Measurements from ENCODE around the gene CAMK1D. TPM values are rescaled to one million over a fixed set of nuclear protein-coding genes. Genes with fewer than 3 reads are reported as not detected.

The CAMK1D gene
- total and polyA plus RNA-seq, 2 of the 8 experiments (the other 6 are each of a cell fraction or from before 2014, with no cell fraction given), result 3.5 to 10.6 TPM

DNA sequence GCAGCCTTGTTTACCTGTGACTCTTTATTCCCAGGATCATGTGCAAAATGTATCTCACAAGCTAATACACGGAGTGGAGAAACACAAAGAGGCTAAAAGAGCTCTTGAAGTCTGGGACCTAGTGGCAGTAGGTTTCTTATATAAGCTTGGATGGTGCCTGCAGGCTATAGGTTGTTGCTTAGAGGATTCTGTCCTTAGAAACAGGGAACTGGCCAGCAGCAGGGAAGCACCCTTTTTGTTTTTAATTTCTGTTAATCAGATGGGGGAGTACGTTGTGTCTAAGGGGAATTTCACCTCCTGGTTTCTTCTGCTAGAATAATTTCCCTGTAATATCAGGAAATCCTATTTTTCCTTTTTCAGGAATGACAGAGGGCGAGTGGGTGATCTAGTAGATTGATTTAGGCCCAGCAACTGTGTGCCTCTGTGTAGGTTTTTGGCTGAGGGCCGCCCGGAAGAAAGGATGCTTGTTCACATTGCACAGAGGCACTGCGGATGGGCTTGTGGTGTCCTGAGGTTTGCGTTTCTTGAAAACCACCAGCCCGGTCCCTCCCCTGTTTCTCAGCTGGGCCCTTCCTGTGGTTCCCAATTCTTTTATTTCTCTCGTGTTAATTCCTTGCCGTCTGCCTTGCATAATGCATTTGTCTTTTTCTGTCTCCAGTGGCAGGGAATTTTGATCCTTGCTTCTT is 158.0 kb downstream of the CAMK1D start:
- Histone ChIP-seq H4K91ac (replicated peaks; ENCODE audit: insufficient read length, low read length) (no peak overlapping the region), H3K4me1 (replicated peaks in 1 of 4; ENCODE audit: control insufficient read depth in 3 of 4, insufficient read depth in 4 of 4, low read length in 3 of 4) (no peaks in the 10 kb centered on the region), H3K14ac (ENCODE audit: insufficient read length) (no peak overlapping the region), H4K8ac (ENCODE audit: extremely low read depth, insufficient read depth, low read length) (no peak overlapping the region), H3K79me2 (ENCODE audit: control insufficient read depth in 1 of 2, insufficient read depth in 2 of 2, low read length in 2 of 2) (no peaks in the 10 kb centered on the region), H3K4me3 (ENCODE audit: extremely low read depth in 1 of 4, insufficient read depth in 2 of 4, low read depth in 3 of 4, low read length in 4 of 4) (no peak overlapping the region), H2BK12ac (ENCODE audit: low read depth, low read length) (no peak overlapping the region), H4K20me1 (replicated peaks in 1 of 2; ENCODE audit: control insufficient read depth in 1 of 2, insufficient read depth in 2 of 2, low read length in 2 of 2) (no peaks in the 10 kb centered on the region), H3K4ac (replicated peaks; ENCODE audit: insufficient read length, low read depth, low read length) (no peak overlapping the region), H3K9ac (replicated peaks in 1 of 4; ENCODE audit: extremely low read depth in 1 of 4, low read depth in 3 of 4, low read length in 3 of 4) (no peak overlapping the region), H3K79me1 (ENCODE audit: low read depth, low read length) (no peaks in the 10 kb centered on the region), H3K27me3 (replicated peaks in 1 of 4; ENCODE audit: control insufficient read depth in 3 of 4, extremely low read depth in 1 of 4, insufficient read depth in 3 of 4, low read length in 3 of 4) (no peaks in the 10 kb centered on the region), H3K9me3 (ENCODE audit: insufficient read depth in 2 of 2, low read depth in 1 of 2, low read length in 1 of 2) (no peaks in the 10 kb centered on the region), H2AFZ (ENCODE audit: low read length) (no peak overlapping the region), H2AK5ac (ENCODE audit: low read depth, low read length) (no peak overlapping the region), H2BK20ac (ENCODE audit: low read length) (no peak overlapping the region), H3K4me2 (ENCODE audit: insufficient read depth in 1 of 2, low read depth in 2 of 2, low read length in 2 of 2) (no peak overlapping the region), H2BK15ac (ENCODE audit: low read length) (no peak overlapping the region), H4K5ac (ENCODE audit: insufficient read length, low read depth, low read length) (no peak overlapping the region), H3K23me2 (ENCODE audit: low read depth, low read length) (no peaks in the 10 kb centered on the region), H3K18ac (ENCODE audit: extremely low read depth, low read length) (no peak overlapping the region), H3K27ac (ENCODE audit: low read depth, low read length) (no peak overlapping the region), H2BK120ac (replicated peaks; ENCODE audit: low read depth, low read length) (no peak overlapping the region), H3K23ac (ENCODE audit: insufficient read length) (no peak overlapping the region), H3K36me3 (ENCODE audit: control insufficient read depth in 2 of 4, insufficient read depth in 4 of 4, low read length in 3 of 4) (no peaks in the 10 kb centered on the region), H2BK5ac (ENCODE audit: low read depth, low read length) (no peak overlapping the region), H3K56ac (replicated peaks; ENCODE audit: insufficient read length, low read depth, low read length) (no peak overlapping the region)
- ChIA-PET POLR2A (ENCODE audit: partially characterized antibody) (interaction anchor here (1.5 kb wide), 1 partner anchor 23 kb away, joined by 3 read pairs; no protein-coding TSS in a partner anchor), CTCF (ENCODE audit: partially characterized antibody) (no interaction called here)
- FAIRE-seq (no peak), DNase-seq (ENCODE audit: low read depth in 1 of 2, low spot score in 2 of 2) (no peak)
- WGBS, 2 experiments (ENCODE audit: extremely low coverage in 1 of 2, insufficient coverage in 1 of 2, insufficient read length in 1 of 2, insufficient replicate concordance in 2 of 2, low coverage in 1 of 2, low lambda C conversion rate in 2 of 2, missing lambda C conversion rate in 1 of 2), result 82% methylated on average over 10 of the region's 10 CpGs; no CpG with 5 or more reads in 1 of the 2 experiments
- TF ChIP-seq CBX8 (IDR thresholded peaks at IDR 0.05; ENCODE audit: borderline replicate concordance, low read depth, low read length) (no peak), JUND (IDR thresholded peaks at IDR 0.05; ENCODE audit: low read length) (no peak), ATF3 (IDR thresholded peaks at IDR 0.05; ENCODE audit: insufficient read depth, low read depth, low read length) (no peak), MAFK (IDR thresholded peaks at IDR 0.05; ENCODE audit: low read depth, low read length) (no peak), SIX5 (IDR thresholded peaks at IDR 0.05; ENCODE audit: low read depth, low read length) (no peak), EGR1 (IDR thresholded peaks at IDR 0.05; ENCODE audit: borderline replicate concordance, low read depth, low read length) (no peak), CTCF (IDR thresholded peaks at IDR 0.05; ENCODE audit: control extremely low read depth in 1 of 3, insufficient read depth in 1 of 3, low read depth in 1 of 3, low read length in 3 of 3) (no peak), SUZ12 (IDR thresholded peaks at IDR 0.05; ENCODE audit: low read length) (no peak)

Data from H1 (cell line).